GM18858 (cell line): ENCODE measurements around the gene CNTN1.

Experiments used
- ATAC-seq: cut with Tn5 transposase; IDR thresholded peaks from one replicate; pipeline ENCODE4 v1.9.1; 2021; ENCODE audit not compliant: unreplicated experiment

CNTN1 gene

DNA sequence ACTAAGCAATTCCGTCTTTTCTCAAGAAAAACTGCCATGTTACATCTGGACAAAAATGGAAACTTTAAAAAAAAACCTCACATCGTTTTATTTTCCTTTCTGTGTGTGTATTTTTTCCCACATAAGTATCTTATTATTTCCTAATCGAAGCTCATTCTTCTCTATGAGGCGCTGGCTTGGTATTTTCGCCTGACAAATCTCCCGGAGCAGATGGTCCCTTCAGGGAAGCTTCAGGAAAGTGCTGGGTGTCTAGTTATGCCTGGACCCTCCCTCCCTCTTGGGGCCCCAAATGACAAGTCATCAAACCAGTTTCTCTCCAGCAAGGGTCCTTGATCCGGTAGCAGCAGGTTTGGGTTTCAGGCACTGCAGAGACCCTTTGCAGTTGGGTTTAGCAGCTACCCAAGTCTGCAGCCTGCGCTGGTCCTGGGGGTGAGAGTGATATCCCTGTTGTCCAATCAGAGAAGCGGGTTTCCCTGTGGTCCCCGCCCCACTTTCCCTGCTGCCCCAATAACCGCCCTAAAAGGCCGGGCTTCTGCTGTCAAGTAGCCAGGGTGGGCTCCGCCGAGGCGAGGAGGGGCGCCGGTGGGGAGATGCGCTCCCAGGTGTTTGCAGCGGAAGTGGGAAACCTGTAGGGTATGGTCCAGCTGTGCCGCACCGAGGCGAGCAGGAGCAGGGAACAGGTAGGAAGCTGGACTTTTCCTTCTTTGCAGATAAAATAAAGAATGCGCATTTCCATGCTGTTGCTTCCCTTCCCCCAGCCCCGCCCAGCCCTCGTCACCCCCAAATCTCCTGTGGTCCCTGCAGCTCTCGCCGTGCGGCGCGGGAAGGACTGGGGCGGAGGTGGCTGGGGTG lies at the start of gene CNTN1:
TSS of gene CNTN1 (plus strand) at position 527 of the 852 bp plus-strand sequence.
- peak; percentile 51 for ATAC-seq

DNA sequence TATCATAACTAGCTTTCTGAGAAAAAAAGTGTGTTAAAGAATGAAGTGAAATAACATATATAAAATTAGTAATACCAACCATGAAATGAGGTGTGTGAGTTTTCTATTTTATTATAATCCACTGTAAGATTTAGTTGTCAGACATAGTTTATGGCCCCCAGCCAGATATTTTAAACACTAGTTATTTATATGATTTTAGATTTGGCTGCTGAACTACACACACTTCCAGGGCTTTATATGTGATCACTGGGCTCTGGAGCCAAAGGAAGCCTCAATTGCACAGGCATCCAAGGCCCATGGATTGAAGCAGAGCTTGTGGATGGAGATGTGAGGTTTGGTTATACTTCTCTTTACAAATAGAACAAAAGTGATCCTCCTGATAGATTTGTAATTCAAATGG lies 48.7 kb upstream of the CNTN1 start:
- ATAC-seq = no peak

DNA sequence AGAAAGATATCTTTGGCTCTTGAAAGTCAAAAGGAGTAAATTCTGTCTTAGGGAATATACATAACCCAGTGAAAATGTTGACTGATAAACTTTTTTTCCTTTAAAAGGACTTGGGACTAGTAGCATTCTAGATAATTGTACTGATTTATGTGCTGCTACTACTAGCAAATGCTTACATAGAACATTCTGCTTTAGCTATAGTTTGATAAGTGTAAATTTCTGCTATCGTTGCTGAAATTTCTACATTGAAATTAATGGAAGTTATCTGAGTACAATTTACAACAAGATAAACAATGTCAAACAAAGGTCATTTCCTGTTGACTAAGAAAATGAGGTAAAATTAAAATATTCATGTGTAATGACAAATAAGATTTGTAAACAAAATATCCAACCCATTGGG lies 48.3 kb upstream of the CNTN1 start:
- ATAC-seq = no peak

DNA sequence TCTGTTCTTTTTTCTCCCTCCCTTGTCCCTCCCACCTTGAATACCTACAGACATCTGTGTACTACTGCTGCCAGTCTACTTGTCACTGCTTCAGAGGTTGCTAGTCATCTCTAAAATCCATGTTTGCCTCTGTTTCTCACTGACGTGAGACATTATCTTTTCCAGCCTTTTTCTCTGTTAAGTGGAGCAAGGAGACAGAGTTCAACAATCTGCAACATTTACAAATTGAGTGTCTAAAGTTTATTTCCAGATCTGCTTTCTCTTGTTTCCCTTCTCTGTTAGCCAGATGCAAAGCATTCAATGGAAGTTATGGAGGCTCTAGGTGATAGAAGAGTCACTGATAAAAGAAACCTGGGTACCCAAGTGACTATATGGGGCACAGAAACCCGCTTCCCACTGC lies 47.5 kb upstream of the CNTN1 start:
- no peak for ATAC-seq

DNA sequence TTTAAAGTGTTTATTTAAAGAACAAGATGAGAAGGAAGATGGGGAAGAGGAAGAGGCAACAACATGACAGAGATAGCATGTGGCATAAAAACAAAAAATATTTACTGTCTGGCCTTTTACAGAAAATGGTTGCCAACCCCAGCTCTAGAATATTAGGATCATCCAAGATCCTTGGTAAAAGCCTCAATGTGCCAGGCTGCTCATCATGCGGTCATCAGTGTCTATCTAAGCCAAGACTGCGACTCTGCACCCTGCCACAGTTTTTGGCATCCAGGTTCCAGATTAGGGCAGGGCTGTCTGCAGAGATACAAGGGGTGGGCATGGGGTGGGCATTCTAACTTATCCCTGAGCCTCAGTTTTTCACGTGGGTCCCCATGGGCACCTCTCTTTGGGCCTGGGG lies 46.9 kb upstream of the CNTN1 start:
- no peak for ATAC-seq

DNA sequence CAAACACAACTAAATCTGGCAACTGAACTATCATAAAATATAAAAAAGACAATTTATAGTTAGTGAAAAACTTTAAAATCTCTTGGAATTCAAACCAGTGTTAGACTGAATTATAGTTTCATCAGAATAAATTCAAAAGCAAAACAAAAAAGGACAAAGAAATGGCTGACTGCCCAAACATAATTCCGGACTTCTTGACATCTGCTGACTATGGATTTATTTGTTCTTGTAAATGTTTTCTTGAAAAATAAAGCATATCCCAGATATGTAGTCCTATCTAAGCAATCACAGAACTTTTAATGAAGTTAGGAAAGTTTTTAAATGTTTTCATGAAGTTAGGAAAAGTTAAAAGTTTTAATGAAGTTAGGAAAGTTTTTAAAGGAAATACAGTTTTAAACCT lies 45.8 kb upstream of the CNTN1 start:
- no peak for ATAC-seq

DNA sequence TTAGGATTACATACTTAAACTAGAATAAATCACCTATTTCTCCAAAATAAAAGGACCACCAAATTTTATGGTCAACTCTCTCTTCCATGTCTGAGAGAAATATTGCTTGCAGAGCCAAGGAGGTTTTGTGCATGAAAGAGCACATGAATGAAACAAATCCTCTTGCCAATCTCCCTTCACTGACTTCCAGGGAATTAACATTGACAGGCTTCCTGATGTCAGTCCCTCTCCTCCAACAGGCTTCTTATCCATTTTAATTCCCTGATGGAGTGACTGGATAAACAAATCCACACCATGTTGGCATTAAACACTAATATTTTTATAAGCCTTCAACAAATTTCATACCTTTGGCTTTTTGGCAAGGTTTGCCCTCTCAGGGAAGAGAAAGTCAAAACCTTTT lies 45.3 kb upstream of the CNTN1 start:
- ATAC-seq = no peak

DNA sequence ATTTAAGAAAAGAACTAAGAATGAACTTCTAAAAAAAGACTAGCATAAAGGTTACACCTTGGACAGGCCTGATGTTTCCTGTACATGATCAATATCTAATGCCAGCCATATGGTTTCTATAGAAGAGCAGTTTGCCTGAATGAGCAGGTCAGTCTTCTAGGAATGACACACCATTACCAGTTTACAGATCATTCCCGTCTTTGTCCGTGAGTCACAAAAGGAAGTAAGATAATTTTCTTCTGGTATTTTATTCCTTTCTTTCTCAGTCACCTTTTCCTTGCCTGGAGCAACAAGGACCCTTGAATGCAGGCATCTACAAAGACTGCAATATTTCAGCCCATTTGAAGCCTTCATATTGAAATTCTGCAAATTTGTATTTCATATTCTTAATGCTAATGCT lies 44.6 kb upstream of the CNTN1 start:
- ATAC-seq = no peak

DNA sequence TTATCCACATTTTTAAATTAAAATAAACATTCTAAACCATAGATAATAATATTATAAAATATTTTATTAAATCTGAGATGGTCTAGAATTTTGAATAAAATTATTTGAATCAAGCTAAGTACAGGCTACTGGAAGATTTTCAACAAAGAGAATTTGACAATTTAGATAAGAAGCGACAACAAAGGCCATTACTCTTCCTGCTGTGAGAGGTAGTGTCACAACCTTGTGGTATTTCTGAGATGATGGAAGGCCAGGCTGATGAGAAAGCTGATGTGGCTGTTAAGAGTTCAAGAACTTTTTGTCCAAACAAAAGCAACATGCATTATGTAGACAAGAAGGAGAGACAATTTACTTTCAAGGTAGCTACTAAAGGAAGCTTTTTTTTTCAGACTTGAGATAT lies 43.7 kb upstream of the CNTN1 start:
- ATAC-seq = no peak

DNA sequence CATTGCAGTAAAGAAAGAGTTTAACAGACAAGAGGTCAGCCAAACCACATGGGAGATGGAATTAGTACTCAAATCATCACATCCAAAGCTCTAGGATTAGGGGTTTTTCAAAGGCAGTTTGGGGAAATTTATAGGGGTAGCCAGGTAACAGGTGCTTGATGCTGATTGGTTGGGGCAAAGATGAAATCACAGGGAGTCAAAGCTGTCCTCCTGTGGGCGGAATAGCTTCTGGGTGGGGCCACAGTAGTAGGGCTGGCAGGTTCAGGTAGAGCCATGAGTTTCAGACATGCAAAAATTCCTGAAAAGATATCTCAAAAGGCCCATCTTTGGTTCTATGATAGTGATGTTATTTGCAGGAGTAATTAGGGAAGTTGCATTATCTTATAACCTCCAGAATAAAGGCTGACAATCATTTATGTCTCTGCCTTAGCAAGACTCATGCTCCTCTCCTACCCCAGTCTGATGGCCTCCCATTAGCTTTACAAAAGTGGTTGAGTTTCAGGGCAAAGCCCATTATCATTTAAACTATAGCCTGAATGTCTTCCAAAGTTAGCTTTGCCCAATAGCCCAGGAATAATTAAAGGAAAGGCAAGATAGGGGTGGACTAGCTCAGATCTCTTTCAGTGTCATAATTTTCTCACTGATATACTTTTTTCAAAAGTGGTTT lies 42.1 kb upstream of the CNTN1 start:
- ATAC-seq = no peak

DNA sequence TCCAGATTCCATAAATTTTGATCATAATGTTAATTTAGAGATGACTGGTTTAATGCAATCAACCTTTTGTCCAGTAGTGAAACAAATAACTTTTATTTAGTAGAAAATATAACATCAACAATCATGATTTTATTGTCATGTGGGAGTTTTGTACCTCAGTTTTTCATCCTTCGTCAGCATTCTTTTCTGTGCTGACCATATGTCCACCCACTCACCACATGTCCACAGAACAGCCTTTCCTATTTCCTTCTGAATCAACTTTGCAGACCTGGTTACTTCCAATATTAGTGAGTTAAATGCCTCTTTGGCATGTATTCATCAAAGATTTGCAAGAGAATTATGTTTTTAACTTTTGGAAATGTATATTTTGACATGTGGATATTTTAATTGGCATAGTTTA lies 36.8 kb upstream of the CNTN1 start:
- ATAC-seq = no peak

DNA sequence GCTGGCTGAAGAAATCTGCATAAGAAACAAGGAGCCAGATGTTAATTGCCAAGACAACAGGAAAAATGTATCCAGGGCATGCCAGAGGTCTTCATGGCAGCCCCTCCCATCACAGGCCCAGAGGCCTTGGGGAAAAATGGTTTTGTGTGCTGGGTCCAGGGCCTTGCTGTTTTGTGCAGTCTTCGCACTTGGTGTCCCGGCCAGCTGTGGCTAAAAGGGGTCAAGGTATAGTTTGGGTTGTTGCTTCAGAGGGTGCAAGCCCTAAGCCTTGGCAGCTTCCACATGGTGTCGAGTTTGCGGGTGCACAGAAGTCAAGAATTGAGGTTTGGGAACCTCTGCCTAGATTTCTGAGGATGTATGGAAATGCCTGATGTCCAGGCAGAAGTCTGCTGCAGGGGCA lies 29.9 kb upstream of the CNTN1 start:
- no peak for ATAC-seq

DNA sequence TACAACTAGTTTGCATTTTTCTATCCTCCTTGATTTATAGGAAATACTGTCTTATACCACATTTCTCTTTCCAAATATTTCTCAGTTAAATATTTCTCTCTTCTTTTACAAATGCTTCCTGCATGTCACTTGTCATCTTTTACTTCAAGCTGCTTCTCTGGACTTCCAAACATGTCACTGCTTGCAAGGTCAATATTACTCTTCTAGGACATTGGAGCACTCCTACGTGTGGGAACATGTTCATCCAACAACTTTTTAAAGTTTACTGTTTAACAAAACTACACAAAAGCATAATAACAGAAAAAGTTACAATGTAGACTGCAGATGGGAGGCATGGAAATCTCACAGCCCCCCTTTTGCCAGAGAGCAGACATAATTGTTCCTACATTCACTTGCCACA lies 28.5 kb upstream of the CNTN1 start:
- ATAC-seq = no peak

DNA sequence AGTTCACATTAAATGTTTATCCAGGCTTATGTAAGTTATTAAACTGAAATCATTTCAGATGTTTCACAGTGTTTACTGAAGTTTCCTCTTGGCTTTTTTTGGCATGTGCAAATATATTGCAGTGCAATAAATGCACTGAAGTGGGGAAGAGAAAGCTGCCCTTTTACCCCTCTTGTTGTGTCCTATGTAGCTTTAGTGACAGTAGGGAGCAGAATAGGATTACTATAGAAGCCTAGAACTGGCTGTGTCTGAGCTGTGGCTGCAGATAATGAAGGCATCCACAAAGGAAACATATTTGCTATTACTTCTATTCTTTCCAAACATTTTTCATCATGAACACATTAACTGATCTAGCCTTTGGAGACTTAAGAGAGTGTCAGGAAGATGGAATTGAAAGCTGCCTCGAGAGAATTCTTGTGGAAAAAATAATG lies 24.1 kb upstream of the CNTN1 start:
- no peak for ATAC-seq

DNA sequence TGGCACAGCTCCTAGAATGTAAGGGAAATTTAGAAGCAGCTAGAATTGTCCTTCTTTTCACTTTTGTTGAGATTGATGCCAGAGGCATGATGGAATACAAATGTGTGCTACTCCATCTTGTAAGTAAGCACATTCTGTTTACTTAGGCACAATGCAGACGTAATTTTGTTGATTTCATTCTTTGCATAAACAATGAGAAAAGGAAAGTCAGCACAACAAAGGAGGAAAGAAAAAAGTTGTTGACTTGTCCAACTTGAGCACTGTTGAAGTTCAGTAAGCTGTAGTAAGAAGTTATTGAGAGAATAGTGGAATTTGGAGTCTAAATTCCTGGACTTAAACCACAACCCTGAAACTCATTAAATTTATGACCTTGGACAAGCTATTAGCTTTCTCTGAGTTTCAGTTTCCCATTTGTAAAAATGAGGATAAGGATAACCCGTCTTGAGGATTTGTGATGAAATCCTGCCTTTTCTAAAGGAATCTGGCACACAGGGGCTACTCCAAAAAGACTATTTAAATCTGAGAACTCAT lies 19.4 kb upstream of the CNTN1 start:
- no peak for ATAC-seq

DNA sequence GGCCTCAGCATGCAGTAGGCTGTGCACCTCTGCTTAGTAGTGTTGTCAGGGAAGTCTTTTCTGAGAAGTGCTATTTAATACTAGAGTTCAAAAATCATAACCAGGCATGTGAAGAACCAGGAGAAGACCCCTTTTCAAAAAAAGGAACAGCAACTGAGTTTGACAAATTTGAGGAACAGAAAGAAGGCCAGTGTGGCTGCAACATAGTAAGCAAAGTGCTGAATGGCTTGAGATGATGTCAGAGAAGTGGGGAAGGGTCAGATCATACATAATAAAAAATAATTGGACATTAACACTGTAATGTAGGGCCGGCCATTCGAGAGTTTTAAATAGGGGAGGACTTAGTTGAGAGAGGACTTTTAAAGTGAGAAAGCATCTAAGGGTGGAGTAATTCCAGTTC lies 11.1 kb upstream of the CNTN1 start:
- ATAC-seq = no peak

DNA sequence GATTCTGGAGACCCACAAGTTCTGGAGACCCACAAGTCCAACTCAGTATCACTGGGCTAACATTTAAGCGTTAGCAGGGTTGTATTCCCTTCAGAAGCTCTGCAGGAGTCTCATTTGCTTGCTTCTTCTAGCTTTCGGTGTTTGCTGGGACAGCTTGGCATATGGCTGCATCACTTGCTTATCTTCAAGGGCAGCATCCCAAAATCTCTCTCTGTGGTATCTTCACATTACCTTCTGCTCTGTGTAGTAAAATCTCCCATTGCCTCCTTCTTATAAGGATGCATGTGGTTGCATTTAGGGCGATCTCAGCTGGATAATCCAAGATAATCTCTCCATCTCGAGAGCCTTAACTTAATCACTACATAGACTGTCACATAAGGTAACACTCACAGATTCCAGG lies 7.3 kb upstream of the CNTN1 start:
- ATAC-seq = no peak

DNA sequence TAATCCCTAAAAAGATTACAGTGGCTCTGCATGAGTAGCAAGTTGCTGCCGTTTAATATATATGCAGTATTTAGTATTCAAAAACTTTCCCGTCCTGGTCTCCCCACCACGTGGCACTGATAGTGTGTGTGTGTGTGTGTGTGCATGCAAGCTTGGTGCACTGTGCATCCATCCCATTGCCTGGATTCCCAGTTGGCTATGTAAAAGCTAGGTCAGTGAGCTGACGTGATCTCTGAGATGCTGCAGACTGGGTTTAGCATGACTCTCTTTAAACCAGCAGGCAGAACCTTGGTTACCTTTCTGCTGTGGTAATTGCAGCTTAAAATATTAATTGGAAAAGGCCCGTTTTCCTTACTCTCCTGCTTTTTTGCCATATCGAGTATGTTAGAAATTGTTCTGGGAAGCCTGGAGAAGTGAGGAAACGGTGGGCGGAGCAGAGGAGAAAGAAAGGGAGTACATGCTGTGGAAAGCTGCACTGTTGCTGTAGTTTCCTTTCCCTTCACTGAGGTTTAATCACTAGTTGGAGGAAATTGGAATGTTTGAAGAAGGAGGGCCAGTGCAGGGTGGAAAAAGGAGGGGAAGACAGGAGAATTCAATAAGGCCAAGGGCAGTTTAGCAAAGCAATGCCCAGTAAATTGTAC lies 4.0 kb upstream of the CNTN1 start:
- no peak for ATAC-seq

DNA sequence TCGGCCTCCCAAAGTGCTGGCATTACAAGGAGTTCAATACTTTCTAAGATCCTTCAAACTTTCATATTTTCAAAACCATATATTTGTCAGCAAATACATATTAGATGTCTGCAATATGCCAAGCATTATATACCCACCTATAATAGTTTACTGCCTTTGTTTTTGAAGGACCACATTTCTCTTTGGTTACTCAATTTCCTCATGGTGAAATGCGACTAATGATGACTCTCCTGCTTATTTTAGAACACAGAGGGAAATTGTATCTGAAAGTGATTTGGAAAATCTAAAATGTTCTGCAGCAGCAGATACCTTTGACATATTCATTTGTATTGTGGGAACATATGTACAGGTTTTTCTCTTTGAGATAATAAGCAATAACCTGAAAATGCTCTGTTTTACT lies 2.7 kb upstream of the CNTN1 start:
- no peak for ATAC-seq

DNA sequence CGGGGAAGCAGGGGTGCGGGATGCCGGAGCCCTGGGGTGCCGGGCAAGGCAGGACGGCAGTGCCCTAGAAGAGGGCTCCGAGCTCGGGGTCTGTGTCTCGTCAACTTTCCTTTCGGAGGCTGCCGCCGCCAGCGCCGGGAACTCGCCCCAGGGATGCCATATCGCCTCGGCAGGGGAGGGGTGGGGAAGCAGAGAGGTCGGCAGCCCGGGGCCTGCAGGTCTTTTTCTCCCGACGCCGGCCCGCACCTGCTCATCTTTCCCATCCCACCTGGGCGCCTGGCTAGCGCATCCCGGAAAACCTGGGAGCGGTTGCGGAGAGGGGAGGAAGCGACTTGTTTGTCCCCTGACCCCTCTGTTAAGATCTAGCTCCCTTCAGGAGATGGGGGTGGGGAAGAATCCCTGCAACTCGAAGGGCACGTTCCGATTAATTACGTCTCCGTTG lies 547 bp downstream of the CNTN1 start:
- no peak for ATAC-seq

DNA sequence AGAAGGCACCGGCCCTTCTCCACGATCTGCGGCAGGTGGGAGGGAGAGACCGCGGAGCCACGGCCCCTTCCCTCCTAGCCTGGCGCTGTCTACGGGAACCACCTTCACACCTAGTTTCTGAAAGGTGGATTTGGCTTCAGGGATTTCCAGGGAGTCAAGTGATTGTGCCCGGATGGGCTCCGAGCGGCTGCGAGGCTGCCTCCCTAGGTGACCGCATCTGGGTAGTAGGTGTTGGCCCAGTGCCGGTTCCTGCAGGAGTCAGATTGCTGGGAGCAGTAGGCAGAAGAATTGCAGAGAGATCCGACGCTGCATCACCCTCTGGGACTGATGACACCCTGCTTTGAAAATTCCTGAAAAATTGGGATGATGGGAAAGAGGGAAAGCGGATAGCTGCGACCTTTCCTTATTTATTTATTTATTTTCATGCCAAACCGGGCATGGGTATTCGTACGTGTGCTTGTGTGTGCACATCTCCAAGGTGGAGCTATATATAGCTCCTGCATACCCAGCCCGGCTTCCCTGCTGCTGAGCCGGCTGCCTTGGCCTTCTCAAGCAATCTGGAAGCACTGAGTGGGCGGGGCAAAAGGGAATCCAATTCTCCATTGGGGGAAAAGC lies 1.1 kb downstream of the CNTN1 start:
- ATAC-seq = no peak
